Measurements from ENCODE around the gene TMEM72.

Gene TMEM72

GRCh38 chr10:44969854-44970253 lies 58.7 kb downstream of the TMEM72 start:
- Histone ChIP-seq H3K27me3 (no peaks in the 10 kb centered on the region), H3K27ac (no peak overlapping the region), H3K4me1 (ENCODE audit: control insufficient read depth in 1 of 2, insufficient read depth in 1 of 2, low read depth in 1 of 2, low read length in 1 of 2) (peaks cover 49 to 61% of the 10 kb centered on the region in 2 experiments), H3K4me3 (ENCODE audit: low read depth in 1 of 2, low read length in 1 of 2) (no peak overlapping the region), H3K9me3 (no peaks in the 10 kb centered on the region), H3K36me3 (no peaks in the 10 kb centered on the region)
- no peak for TF ChIP-seq CTCF (IDR thresholded peaks at IDR 0.05)

- no peak overlapping the region for H3K27ac ChIP-seq
- no peaks in the 10 kb centered on the region for H3K27me3 ChIP-seq
Measured at GRCh38 chr10:44970812-44971395, 59.8 kb downstream of the TMEM72 start.

GRCh38 chr10:44971434-44971833 lies 60.3 kb downstream of the TMEM72 start:
- Histone ChIP-seq H3K27me3 (no peaks in the 10 kb centered on the region), H3K36me3 (no peaks in the 10 kb centered on the region), H3K4me1 (ENCODE audit: control insufficient read depth in 1 of 2, insufficient read depth in 1 of 2, low read depth in 1 of 2, low read length in 1 of 2) (peaks cover 51 to 57% of the 10 kb centered on the region in 2 experiments), H3K9me3 (no peaks in the 10 kb centered on the region), H3K27ac (no peak overlapping the region), H3K4me3 (ENCODE audit: low read depth in 1 of 2, low read length in 1 of 2) (no peak overlapping the region)
- TF ChIP-seq CTCF (IDR thresholded peaks at IDR 0.05) = no peak

More at GRCh38 chr10:44970812-44971395, 59.8 kb downstream of the TMEM72 start:
- no peak for TF ChIP-seq CTCF (IDR thresholded peaks at IDR 0.05)
- H3K4me1 ChIP-seq (ENCODE audit: control insufficient read depth in 1 of 2, insufficient read depth in 1 of 2, low read depth in 1 of 2, low read length in 1 of 2) = peaks cover 52 to 63% of the 10 kb centered on the region in 2 experiments
- no peak overlapping the region for H3K4me3 ChIP-seq (ENCODE audit: low read depth in 1 of 2, low read length in 1 of 2)
- no peaks in the 10 kb centered on the region for H3K9me3 ChIP-seq
- no peaks in the 10 kb centered on the region for H3K36me3 ChIP-seq

GRCh38 chr10:44971935-44972757 lies 61.0 kb downstream of the TMEM72 start:
- no peak for TF ChIP-seq CTCF (IDR thresholded peaks at IDR 0.05)
- Histone ChIP-seq H3K27me3 (no peaks in the 10 kb centered on the region), H3K4me1 (ENCODE audit: control insufficient read depth in 1 of 2, insufficient read depth in 1 of 2, low read depth in 1 of 2, low read length in 1 of 2) (peaks cover 44 to 50% of the 10 kb centered on the region in 2 experiments), H3K9me3 (no peaks in the 10 kb centered on the region), H3K4me3 (ENCODE audit: low read depth in 1 of 2, low read length in 1 of 2) (no peak overlapping the region), H3K27ac (no peak overlapping the region), H3K36me3 (no peaks in the 10 kb centered on the region)

- Histone ChIP-seq H3K36me3 (no peaks in the 10 kb centered on the region), H3K4me3 (ENCODE audit: low read depth in 1 of 2, low read length in 1 of 2) (no peak overlapping the region), H3K9me3 (no peaks in the 10 kb centered on the region), H3K27ac (no peak overlapping the region), H3K27me3 (no peaks in the 10 kb centered on the region), H3K4me1 (ENCODE audit: control insufficient read depth in 1 of 2, insufficient read depth in 1 of 2, low read depth in 1 of 2, low read length in 1 of 2) (peaks cover 36 to 43% of the 10 kb centered on the region in 2 experiments)
- TF ChIP-seq CTCF (IDR thresholded peaks at IDR 0.05) = no peak
Measured at GRCh38 chr10:44972874-44973306, 61.8 kb downstream of the TMEM72 start.
